Measurements from ENCODE around the gene GSC2.

GSC2 gene

GRCh38 chr22:19125474-19126308 is 24.4 kb downstream of the GSC2 start:
- in situ Hi-C loops (cut with HindIII; ENCODE audit: low pct_ligation_motif_present, low pct_unique_long_range_greater_than_20kb, low sequenced_read_pairs): no loop called here
- DNase-seq: no peak

GRCh38 chr22:19125011-19125410 is 25.1 kb downstream of the GSC2 start:
- in situ Hi-C loops (cut with HindIII; ENCODE audit: low pct_ligation_motif_present, low pct_unique_long_range_greater_than_20kb, low sequenced_read_pairs): no loop called here

DNA sequence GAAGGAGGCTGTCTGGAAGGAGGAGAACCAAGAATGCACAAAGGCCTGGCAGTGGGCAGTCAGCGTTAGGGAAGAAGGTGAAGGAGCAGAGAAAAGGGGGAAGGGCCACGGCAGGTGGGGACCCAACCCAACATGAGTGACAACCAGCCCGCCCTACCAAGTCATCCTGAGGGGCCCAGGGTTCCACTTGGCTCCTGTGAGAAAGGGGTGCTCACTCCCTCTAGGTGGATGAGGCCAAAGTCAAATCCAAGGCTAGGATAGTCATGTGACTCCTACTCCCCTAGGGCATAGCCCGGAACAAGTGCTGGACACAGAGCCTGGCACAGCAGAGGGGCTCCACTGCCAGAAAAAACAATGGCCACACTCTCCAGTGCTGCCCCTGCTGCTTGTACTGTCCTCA is 25.7 kb downstream of the GSC2 start:
- no peak for DNase-seq
- in situ Hi-C loops (cut with HindIII; ENCODE audit: low pct_ligation_motif_present, low pct_unique_long_range_greater_than_20kb, low sequenced_read_pairs): no loop called here

More at GRCh38 chr22:19125011-19125410, 25.1 kb downstream of the GSC2 start:
- DNase-seq: no peak

DNA sequence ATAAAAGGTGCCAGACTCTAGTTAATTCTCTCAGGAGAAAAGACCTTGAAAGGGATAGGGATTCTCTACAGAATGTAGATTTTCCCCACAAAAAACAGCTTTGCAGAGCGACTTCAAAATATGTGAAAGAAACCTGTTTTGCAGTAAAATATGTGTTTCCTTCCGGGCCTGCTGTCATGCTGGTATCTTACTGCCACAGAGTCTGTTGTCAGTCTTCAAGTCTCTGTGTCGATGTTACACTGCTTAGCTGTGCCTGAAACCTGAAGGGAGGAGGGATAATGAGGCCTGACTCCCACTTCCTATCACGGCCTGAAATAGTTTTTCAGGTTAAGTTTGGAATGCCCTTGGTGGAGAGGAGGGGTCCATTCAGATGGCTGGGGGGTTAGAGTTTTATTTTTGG is 26.2 kb downstream of the GSC2 start:
- no peak for DNase-seq
- in situ Hi-C loops (cut with HindIII; ENCODE audit: low pct_ligation_motif_present, low pct_unique_long_range_greater_than_20kb, low sequenced_read_pairs): no loop called here

DNA sequence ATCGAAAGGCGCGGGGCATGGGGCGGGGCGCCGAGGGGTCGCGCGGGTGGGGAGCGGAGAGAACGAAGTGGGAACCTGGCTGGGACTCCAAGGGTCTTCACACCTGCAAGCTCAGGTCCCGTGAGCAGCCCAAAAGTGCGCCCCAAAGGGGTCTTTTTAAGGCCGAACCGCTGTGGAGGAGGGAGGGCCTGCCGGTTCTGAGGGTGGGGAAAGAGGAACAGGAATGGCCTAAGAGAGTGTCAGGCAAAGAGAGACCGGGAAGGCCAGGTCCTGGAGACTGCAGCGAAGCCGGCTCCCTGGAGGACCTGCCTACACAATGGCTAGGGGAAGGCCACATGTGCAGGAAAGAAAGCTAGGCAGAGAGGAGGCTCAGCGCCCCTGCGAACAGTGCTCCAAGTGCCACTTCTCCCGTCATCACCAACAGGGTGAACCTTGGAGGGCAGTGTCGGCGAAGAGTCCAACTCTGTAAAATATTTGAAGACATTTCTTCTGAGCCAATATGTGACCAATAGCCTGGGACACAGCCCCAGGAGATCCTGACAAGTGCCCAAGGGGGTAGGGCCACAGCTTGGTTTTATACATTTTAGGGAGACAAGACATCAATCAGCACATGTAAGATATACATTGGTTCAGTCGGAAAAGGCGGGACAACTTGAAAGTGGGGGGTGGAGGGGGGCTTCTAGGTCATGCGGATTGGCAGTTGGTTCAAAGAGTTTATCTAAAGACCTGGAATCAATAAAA is 27.2 kb downstream of the GSC2 start:
- in situ Hi-C loops (cut with HindIII; ENCODE audit: low pct_ligation_motif_present, low pct_unique_long_range_greater_than_20kb, low sequenced_read_pairs): no loop called here
- no peak for DNase-seq

GRCh38 chr22:19122143-19122751 is 27.8 kb downstream of the GSC2 start, which contains the start of gene DGCR2:
TSS of gene DGCR2 (minus strand) at chr22:19122412. CDS start at chr22:19122206, 206 bp downstream.
- in situ Hi-C loops (cut with HindIII; ENCODE audit: low pct_ligation_motif_present, low pct_unique_long_range_greater_than_20kb, low sequenced_read_pairs): no loop called here
- peak; percentile 92 for DNase-seq

- peak; percentile 20 for DNase-seq
- in situ Hi-C loops (cut with HindIII; ENCODE audit: low pct_ligation_motif_present, low pct_unique_long_range_greater_than_20kb, low sequenced_read_pairs): no loop called here
Observed at GRCh38 chr22:19121631-19122142, 28.4 kb downstream of the GSC2 start.

- in situ Hi-C loops (cut with HindIII; ENCODE audit: low pct_ligation_motif_present, low pct_unique_long_range_greater_than_20kb, low sequenced_read_pairs): no loop called here
- peak; percentile 74 for DNase-seq
Observed at GRCh38 chr22:19120829-19121630, 29.1 kb downstream of the GSC2 start.

GRCh38 chr22:19119949-19120348 is 30.1 kb downstream of the GSC2 start:
- no peak for DNase-seq
- in situ Hi-C loops (cut with HindIII; ENCODE audit: low pct_ligation_motif_present, low pct_unique_long_range_greater_than_20kb, low sequenced_read_pairs): no loop called here

- DNase-seq: no peak
- in situ Hi-C loops (cut with HindIII; ENCODE audit: low pct_ligation_motif_present, low pct_unique_long_range_greater_than_20kb, low sequenced_read_pairs): no loop called here
Observed at GRCh38 chr22:19118329-19118880, 31.7 kb downstream of the GSC2 start.

GRCh38 chr22:19117111-19117512 is 33.0 kb downstream of the GSC2 start:
- in situ Hi-C loops (cut with HindIII; ENCODE audit: low pct_ligation_motif_present, low pct_unique_long_range_greater_than_20kb, low sequenced_read_pairs): no loop called here
- no peak for DNase-seq

GRCh38 chr22:19115628-19116027 is 34.5 kb downstream of the GSC2 start:
- DNase-seq: no peak
- in situ Hi-C loops (cut with HindIII; ENCODE audit: low pct_ligation_motif_present, low pct_unique_long_range_greater_than_20kb, low sequenced_read_pairs): no loop called here

DNA sequence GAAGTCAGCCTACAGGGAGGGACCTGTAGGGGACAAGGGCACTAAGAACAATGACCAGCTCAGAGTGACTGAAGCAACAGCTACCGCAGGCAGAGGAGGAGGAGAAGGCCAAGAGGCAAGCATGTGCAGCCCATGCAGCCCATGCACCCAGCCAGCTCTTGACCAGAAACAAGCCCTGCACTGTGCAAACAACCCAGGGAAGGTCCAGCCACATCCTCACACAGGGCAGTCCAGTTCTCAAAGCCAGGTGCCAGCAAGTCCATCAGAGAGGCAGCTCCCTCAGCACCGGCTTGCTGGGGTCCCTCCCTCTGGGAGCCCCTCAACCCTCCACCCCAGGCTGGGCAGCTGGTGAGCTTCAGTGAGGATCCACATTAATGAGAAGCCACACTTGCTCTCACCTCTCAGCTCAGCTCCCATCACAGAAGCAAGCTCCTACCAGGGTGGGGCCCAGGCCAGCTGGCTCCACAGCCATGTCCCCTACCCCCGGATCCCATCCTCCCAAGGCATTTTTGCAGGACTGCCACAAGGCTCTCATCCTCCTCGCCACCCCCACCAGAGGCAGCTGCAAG is 35.0 kb downstream of the GSC2 start:
- in situ Hi-C loops (cut with HindIII; ENCODE audit: low pct_ligation_motif_present, low pct_unique_long_range_greater_than_20kb, low sequenced_read_pairs): no loop called here

DNA sequence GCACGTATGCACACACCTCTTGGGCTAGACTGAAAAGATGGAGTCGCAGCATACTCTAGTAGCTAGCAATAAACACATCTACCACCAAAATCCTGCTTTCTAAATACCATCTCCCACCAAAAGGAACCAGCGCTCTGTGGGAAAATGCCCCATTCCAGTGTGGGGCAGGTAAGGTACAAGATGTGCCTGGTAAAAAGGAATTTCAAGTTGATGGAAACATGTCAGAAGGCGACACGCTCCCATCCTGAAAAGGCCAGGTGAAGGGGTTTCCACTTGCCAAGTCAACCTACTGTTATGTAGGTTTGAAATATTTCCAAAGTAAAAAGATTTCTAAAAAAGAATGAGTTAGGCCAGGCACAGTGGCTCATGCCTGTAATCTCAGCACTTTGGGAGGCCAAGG is 36.7 kb downstream of the GSC2 start:
- no peak for DNase-seq
- in situ Hi-C loops (cut with HindIII; ENCODE audit: low pct_ligation_motif_present, low pct_unique_long_range_greater_than_20kb, low sequenced_read_pairs): no loop called here

More for the DNA sequence above, 35.0 kb downstream of the GSC2 start:
- no peak for DNase-seq

- DNase-seq: no peak
- in situ Hi-C loops (cut with HindIII; ENCODE audit: low pct_ligation_motif_present, low pct_unique_long_range_greater_than_20kb, low sequenced_read_pairs): no loop called here
Observed at GRCh38 chr22:19111584-19111983, 38.5 kb downstream of the GSC2 start.

DNA sequence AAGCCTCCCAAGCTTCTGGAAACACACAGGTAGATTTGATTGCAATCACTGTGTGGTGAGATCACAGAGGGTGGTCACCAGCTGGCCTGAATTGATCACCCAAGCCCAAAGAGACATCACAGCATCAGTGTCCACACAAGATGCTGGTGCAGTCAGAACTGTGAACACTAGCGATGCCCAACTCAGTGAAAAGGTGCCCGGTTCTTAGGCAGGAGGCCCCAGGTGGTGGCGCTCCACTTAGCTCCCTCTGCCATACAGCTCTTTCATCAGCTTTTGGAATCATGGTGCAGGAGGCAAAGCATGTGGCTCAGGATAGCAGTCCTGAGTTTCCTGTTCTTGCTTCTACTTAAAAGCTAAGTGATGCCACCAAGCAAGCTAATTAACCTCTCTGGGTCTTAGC is 39.0 kb downstream of the GSC2 start:
- DNase-seq: no peak
- in situ Hi-C loops (cut with HindIII; ENCODE audit: low pct_ligation_motif_present, low pct_unique_long_range_greater_than_20kb, low sequenced_read_pairs): no loop called here

GRCh38 chr22:19110646-19111045 is 39.4 kb downstream of the GSC2 start:
- in situ Hi-C loops (cut with HindIII; ENCODE audit: low pct_ligation_motif_present, low pct_unique_long_range_greater_than_20kb, low sequenced_read_pairs): no loop called here
- no peak for DNase-seq

GRCh38 chr22:19110064-19110458 is 40.0 kb downstream of the GSC2 start:
- in situ Hi-C loops (cut with HindIII; ENCODE audit: low pct_ligation_motif_present, low pct_unique_long_range_greater_than_20kb, low sequenced_read_pairs): no loop called here
- DNase-seq: no peak

Measured in ACHN (cell line).